DND-41 (cell line): ENCODE measurements around the gene SKA1.
"Not testable (repeated sequence)": the region's sequence is repeated elsewhere in the genome, so short reads cannot be mapped to it uniquely, and the experiment has no call there.

ENCODE experiments used
- ATAC-seq: fragments of 200-7000 bp; cut with Tn5 transposase; 3 replicates; pipeline ENCODE4 v1.9.1; 2021; ENCODE audit warnings: low read depth; ENCODE audit not compliant: insufficient read depth
- DNase-seq: peaks from one replicate; pipeline ENCODE4 v3.0.0-alpha.2; 2020
- H2AFZ ChIP-seq: 2 replicates; pipeline ENCODE4 v1.6.0; 2012; ENCODE audit warnings: low read depth, low read length
- H3K27ac ChIP-seq: 2 replicates; pipeline ENCODE4 v1.5.1; 2012; ENCODE audit warnings: low read length, inconsistent platforms
- H3K27me3 ChIP-seq: fragments of 200-600 bp; sonication (generic); 2 replicates; pipeline ENCODE4 v1.6.0; 2012; ENCODE audit warnings: low read length, mild to moderate bottlenecking, inconsistent platforms; ENCODE audit not compliant: insufficient read depth, poor library complexity
- H3K36me3 ChIP-seq: 2 replicates; pipeline ENCODE4 v1.5.1; 2012; ENCODE audit warnings: low read length, inconsistent platforms; ENCODE audit not compliant: insufficient read depth
- H3K4me1 ChIP-seq: 2 replicates; pipeline ENCODE4 v1.5.1; 2012; ENCODE audit warnings: mild to moderate bottlenecking, low read length; ENCODE audit not compliant: insufficient read depth
- H3K4me2 ChIP-seq: 2 replicates; pipeline ENCODE4 v1.6.0; 2012; ENCODE audit warnings: mild to moderate bottlenecking, moderate library complexity, low read length, inconsistent platforms; ENCODE audit not compliant: insufficient read depth
- H3K4me3 ChIP-seq, 2 experiments: fragments of 200-600 bp in 1 of 2; shearing (Covaris generic) in 1 of 2; 2 replicates each; pipeline ENCODE4 v1.5.1; 2012 to 2016; ENCODE audit warnings: inconsistent platforms in 2 of 2, low read length in 2 of 2, mild to moderate bottlenecking in 2 of 2, low read depth in 1 of 2, moderate library complexity in 1 of 2
- H3K79me2 ChIP-seq: 2 replicates; pipeline ENCODE4 v1.6.0; 2012; ENCODE audit warnings: low read length, inconsistent platforms; ENCODE audit not compliant: insufficient read depth
- H3K9ac ChIP-seq: 2 replicates; pipeline ENCODE4 v1.6.0; 2012; ENCODE audit warnings: low read depth, mild to moderate bottlenecking, inconsistent platforms, low read length, moderate library complexity
- H3K9me3 ChIP-seq: 2 replicates; pipeline ENCODE4 v1.5.1; 2012; ENCODE audit warnings: low read length, moderate library complexity, mild to moderate bottlenecking, inconsistent platforms; ENCODE audit not compliant: insufficient read depth, severe bottlenecking
- H4K20me1 ChIP-seq: 2 replicates; pipeline ENCODE4 v1.6.0; 2012; ENCODE audit warnings: low read length; ENCODE audit not compliant: insufficient read depth
- CTCF ChIP-seq: IDR thresholded peaks from 2 replicates; pipeline ENCODE4 v1.5.1; 2012; ENCODE audit warnings: borderline replicate concordance, low read length, moderate library complexity, mild to moderate bottlenecking; ENCODE audit not compliant: poor library complexity, severe bottlenecking; ENCODE audit errors: extremely low read depth
- EZH2 ChIP-seq: IDR thresholded peaks from 3 replicates; pipeline ENCODE4 v1.6.1; 2012; ENCODE audit warnings: borderline replicate concordance, low read depth, mild to moderate bottlenecking, moderate library complexity, low read length, inconsistent platforms; ENCODE audit not compliant: severe bottlenecking

Gene SKA1

GRCh38 chr18:50428531-50429206 lies 53.8 kb downstream of the SKA1 start:
- H3K9me3 ChIP-seq, result no peaks in the 10 kb centered on the region
- H3K79me2 ChIP-seq, result no peaks in the 10 kb centered on the region
- H3K4me2 ChIP-seq, result no peak overlapping the region
- ATAC-seq, result no peak
- no peak overlapping the region for H3K27ac ChIP-seq
- peaks cover 13% of the 10 kb centered on the region for H3K27me3 ChIP-seq
- H3K36me3 ChIP-seq, result no peaks in the 10 kb centered on the region
- H3K4me1 ChIP-seq, result no peaks in the 10 kb centered on the region
- TF ChIP-seq EZH2 (no peak), CTCF (no peak)
- no peak overlapping the region for H2AFZ ChIP-seq
- H3K4me3 ChIP-seq, result no peak overlapping the region
- H3K9ac ChIP-seq, result no peak overlapping the region
- DNase-seq, result no peak
- H4K20me1 ChIP-seq, result no peaks in the 10 kb centered on the region

- DNase-seq (peak; percentile 7), ATAC-seq (no peak)
- H3K27me3 ChIP-seq, result peaks cover 13% of the 10 kb centered on the region
- H3K4me1 ChIP-seq, result no peaks in the 10 kb centered on the region
- no peak overlapping the region for H3K9ac ChIP-seq
- H3K79me2 ChIP-seq, result no peaks in the 10 kb centered on the region
- TF ChIP-seq EZH2 (no peak), CTCF (peak; percentile 64)
- H3K36me3 ChIP-seq, result no peaks in the 10 kb centered on the region
- H3K4me3 ChIP-seq, result no peak overlapping the region
- no peak overlapping the region for H2AFZ ChIP-seq
- no peak overlapping the region for H3K27ac ChIP-seq
- H4K20me1 ChIP-seq, result no peaks in the 10 kb centered on the region
- H3K4me2 ChIP-seq, result no peak overlapping the region
- no peaks in the 10 kb centered on the region for H3K9me3 ChIP-seq
Observed at GRCh38 chr18:50429207-50429948, 54.5 kb downstream of the SKA1 start.

GRCh38 chr18:50432915-50433314 lies 58.1 kb downstream of the SKA1 start:
- TF ChIP-seq CTCF, result no peak
- no peak for TF ChIP-seq EZH2
- Histone ChIP-seq H3K27ac (no peak overlapping the region), H3K36me3 (no peaks in the 10 kb centered on the region), H3K4me1 (no peaks in the 10 kb centered on the region), H3K9me3 (no peaks in the 10 kb centered on the region), H4K20me1 (no peaks in the 10 kb centered on the region), H2AFZ (no peak overlapping the region), H3K9ac (no peak overlapping the region), H3K4me2 (no peak overlapping the region), H3K4me3 (no peak overlapping the region), H3K79me2 (no peaks in the 10 kb centered on the region), H3K27me3 (peaks cover 7% of the 10 kb centered on the region)
- ATAC-seq (no peak), DNase-seq (no peak)

- not testable (repeated sequence) for H3K36me3 ChIP-seq, H3K27me3 ChIP-seq, H3K79me2 ChIP-seq, DNase-seq, H3K27ac ChIP-seq, H4K20me1 ChIP-seq, H2AFZ ChIP-seq, H3K4me3 ChIP-seq, H3K9me3 ChIP-seq, H3K4me1 ChIP-seq, H3K9ac ChIP-seq, H3K4me2 ChIP-seq, ATAC-seq
Observed at GRCh38 chr18:50436742-50437141, 61.9 kb downstream of the SKA1 start.
